CD4-positive, alpha-beta T cell (primary cell): ENCODE data around the gene MSANTD1. TPM values are rescaled to one million over a fixed set of nuclear protein-coding genes. Genes with fewer than 3 reads are reported as not detected.

ENCODE experiments used
- ATAC-seq: fragments of 200-7000 bp; cut with Tn5 transposase; one replicate; pipeline ENCODE4 v1.10.0; 2022; ENCODE audit warnings: mild to moderate bottlenecking; ENCODE audit not compliant: poor library complexity
- CTCF ChIA-PET: fragments of 350-600 bp; sonication (Branson Sonifier 250); formaldehyde crosslinking; loops from one replicate; lab custom pipeline; 2021; ENCODE audit warnings: antibody characterized with exemption, inconsistent platforms; lab: Charles Lee
- POLR2A ChIA-PET: fragments of 350-600 bp; sonication (Branson Sonifier 250); formaldehyde crosslinking; loops from one replicate; lab custom pipeline; 2021; ENCODE audit warnings: antibody characterized with exemption, inconsistent platforms; lab: Charles Lee
- DNase-seq, 14 experiments: peaks; one replicate each; pipeline ENCODE4 v3.0.0-alpha.2; 2013 to 2020; ENCODE audit warnings: mixed read lengths in 2 of 14
- H3K27ac ChIP-seq, 2 donors: one replicate each; pipeline versions ENCODE4 v1.5.1 to v1.7.0; 2013; ENCODE audit warnings: low read length in 2 of 2, low read depth in 1 of 2, mild to moderate bottlenecking in 1 of 2
- H3K27me3 ChIP-seq, 2 experiments: 1 replicate in 1 of 2; 2 replicates in 1 of 2; pipeline versions ENCODE4 v1.6.1 to v1.7.0; 2013; ENCODE audit warnings: low read length in 2 of 2, control low read depth in 1 of 2, mild to moderate bottlenecking in 1 of 2, moderate library complexity in 1 of 2; ENCODE audit not compliant: insufficient read depth in 2 of 2, control insufficient read depth in 1 of 2
- H3K36me3 ChIP-seq: one replicate; pipeline ENCODE4 v1.6.1; 2013; ENCODE audit warnings: low read length, control low read depth; ENCODE audit not compliant: insufficient read depth
- H3K4me1 ChIP-seq: one replicate; pipeline ENCODE4 v1.6.1; 2013; ENCODE audit warnings: low read length, control low read depth; ENCODE audit not compliant: insufficient read depth
- H3K4me3 ChIP-seq: one replicate; pipeline ENCODE4 v1.5.1; 2013; ENCODE audit warnings: mild to moderate bottlenecking, low read length, moderate library complexity
- H3K9me3 ChIP-seq, 2 experiments: 1 replicate in 1 of 2; 2 replicates in 1 of 2; pipeline versions ENCODE4 v1.6.1 to v1.7.0; 2013; ENCODE audit warnings: low read length in 2 of 2, mild to moderate bottlenecking in 2 of 2, control low read depth in 1 of 2, moderate library complexity in 1 of 2; ENCODE audit not compliant: control insufficient read depth in 1 of 2, insufficient read depth in 1 of 2
- H3K27ac Mint-ChIP-seq: one replicate; pipeline ENCODE4 v1.8.0; 2020; ENCODE audit warnings: mixed read lengths
- H3K27me3 Mint-ChIP-seq: one replicate; pipeline ENCODE4 v1.8.0; 2021; ENCODE audit warnings: mixed read lengths
- H3K36me3 Mint-ChIP-seq: one replicate; pipeline ENCODE4 v1.8.0; 2021; ENCODE audit warnings: low read depth, mixed read lengths
- H3K4me1 Mint-ChIP-seq: one replicate; pipeline ENCODE4 v1.8.0; 2021; ENCODE audit warnings: low read depth, mixed read lengths
- H3K4me3 Mint-ChIP-seq: one replicate; pipeline ENCODE4 v1.8.0; 2020; ENCODE audit warnings: mild to moderate bottlenecking, mixed read lengths
- H3K9me3 Mint-ChIP-seq: one replicate; pipeline ENCODE4 v1.8.0; 2020; ENCODE audit warnings: mixed read lengths
- CTCF ChIP-seq: fragments of 200-600 bp; IDR thresholded peaks from one replicate; pipeline ENCODE4 v1.8.0; 2022; ENCODE audit warnings: antibody characterized with exemption, mild to moderate bottlenecking
- intact Hi-C, 2 experiments: fragments of 100-400 bp; cut with DNase I in 1 of 2; cut with micrococcal nuclease in 1 of 2; formaldehyde crosslinking; loops; one replicate each; pipeline versions ENCODE4 v1.15.1 to v1.9.0; 2023 to 2025; cut with DNase I, micrococcal nuclease
- total RNA-seq, 174 experiments: library from RNA in 2 of 174; stranded (reverse) in 2 of 174; gene quantifications; one replicate each; pipeline ENCODE4 v1.2.3 and lab custom pipeline; 2021 to 2026

The MSANTD1 gene
- total RNA-seq, 2 experiments from 2014 or later: 0.67 to 0.74 TPM

GRCh38 chr4:3276986-3277385 lies 28.0 kb downstream of the MSANTD1 start:
- Mint-ChIP-seq H3K27ac (no peak overlapping the region), H3K4me3 (no peak overlapping the region), H3K27me3 (no peaks in the 10 kb centered on the region), H3K4me1 (no peaks in the 10 kb centered on the region), H3K36me3 (peaks cover 4% of the 10 kb centered on the region), H3K9me3 (peaks cover 3% of the 10 kb centered on the region)
- no peak for TF ChIP-seq CTCF
- Histone ChIP-seq H3K27me3 (peaks cover 0 to 3% of the 10 kb centered on the region in 2 experiments), H3K27ac (no peak overlapping the region), H3K4me3 (no peak overlapping the region), H3K9me3 (peaks cover 0 to 3% of the 10 kb centered on the region in 2 experiments), H3K4me1 (no peaks in the 10 kb centered on the region), H3K36me3 (no peaks in the 10 kb centered on the region)
- DNase-seq: no peak
- ChIA-PET CTCF (no interaction called here), POLR2A (no interaction called here)
- ATAC-seq: no peak
- intact Hi-C loops: no loop called here

GRCh38 chr4:3280466-3280865 lies 31.5 kb downstream of the MSANTD1 start:
- Histone ChIP-seq H3K4me1 (no peaks in the 10 kb centered on the region), H3K36me3 (no peaks in the 10 kb centered on the region), H3K27me3 (peaks cover under 1 to 3% of the 10 kb centered on the region in 2 experiments), H3K9me3 (peaks cover 0 to 14% of the 10 kb centered on the region in 2 experiments), H3K27ac (no peak overlapping the region), H3K4me3 (no peak overlapping the region)
- DNase-seq: no peak
- Mint-ChIP-seq H3K9me3 (no peaks in the 10 kb centered on the region), H3K36me3 (peaks cover 4% of the 10 kb centered on the region), H3K4me1 (no peaks in the 10 kb centered on the region), H3K4me3 (no peak overlapping the region), H3K27ac (no peak overlapping the region), H3K27me3 (no peaks in the 10 kb centered on the region)
- no peak for ATAC-seq
- ChIA-PET POLR2A (no interaction called here), CTCF (no interaction called here)
- intact Hi-C loops: no loop called here
- no peak for TF ChIP-seq CTCF

- Histone ChIP-seq H3K27ac (no peak overlapping the region), H3K4me3 (no peak overlapping the region), H3K9me3 (peaks cover 0 to 14% of the 10 kb centered on the region in 2 experiments), H3K4me1 (peaks cover 10% of the 10 kb centered on the region), H3K36me3 (no peaks in the 10 kb centered on the region), H3K27me3 (peaks cover 12 to 20% of the 10 kb centered on the region in 2 experiments)
- intact Hi-C loops: no loop called here
- POLR2A ChIA-PET: no interaction called here
- no peak overlapping the region for H3K27ac Mint-ChIP-seq
- CTCF ChIA-PET: no interaction called here
- H3K4me3 Mint-ChIP-seq: no peak overlapping the region
- H3K9me3 Mint-ChIP-seq: no peaks in the 10 kb centered on the region
- no peak for ATAC-seq
- H3K27me3 Mint-ChIP-seq: peaks cover 18% of the 10 kb centered on the region
- H3K36me3 Mint-ChIP-seq: no peaks in the 10 kb centered on the region
- no peak for TF ChIP-seq CTCF
- DNase-seq: no peak
- no peaks in the 10 kb centered on the region for H3K4me1 Mint-ChIP-seq
Measured at GRCh38 chr4:3283483-3283882, 34.5 kb downstream of the MSANTD1 start.
